Medulla oblongata (tissue), 1 donor: ENCODE data around the gene PHTF2.

Source experiments
- DNase-seq: peaks from one replicate; pipeline ENCODE4 v3.0.0-alpha.2; 2015; ENCODE audit errors: extremely low spot score

The PHTF2 gene

GRCh38 chr7:77877791-77878190 lies 79.2 kb downstream of the PHTF2 start:
- DNase-seq: no peak

GRCh38 chr7:77878500-77878899 lies 79.9 kb downstream of the PHTF2 start:
- DNase-seq: no peak

GRCh38 chr7:77879272-77879671 lies 80.7 kb downstream of the PHTF2 start:
- DNase-seq: no peak

- DNase-seq: no peak
Measured at GRCh38 chr7:77881871-77882270, 83.3 kb downstream of the PHTF2 start.

- DNase-seq: no peak
Measured at GRCh38 chr7:77885155-77885554, 86.6 kb downstream of the PHTF2 start.

- no peak for DNase-seq
Measured at GRCh38 chr7:77887567-77887966, 89.0 kb downstream of the PHTF2 start.

- DNase-seq: no peak
Measured at GRCh38 chr7:77888998-77889397, 90.4 kb downstream of the PHTF2 start.

- DNase-seq: no peak
Measured at GRCh38 chr7:77893813-77894212, 95.2 kb downstream of the PHTF2 start.

- DNase-seq: no peak
Measured at GRCh38 chr7:77894574-77895091, 96.1 kb downstream of the PHTF2 start.

- no peak for DNase-seq
Measured at GRCh38 chr7:77895905-77896304, 97.3 kb downstream of the PHTF2 start.

- no peak for DNase-seq
Measured at GRCh38 chr7:77897004-77897547, 98.5 kb downstream of the PHTF2 start.

GRCh38 chr7:77899516-77899915 lies 100.9 kb downstream of the PHTF2 start:
- DNase-seq: no peak

- DNase-seq: no peak
Measured at GRCh38 chr7:77903597-77903996, 105.0 kb downstream of the PHTF2 start.

- DNase-seq: no peak
Measured at GRCh38 chr7:77904252-77904651, 105.7 kb downstream of the PHTF2 start.

GRCh38 chr7:77907281-77907680 lies 108.7 kb downstream of the PHTF2 start:
- no peak for DNase-seq

- DNase-seq: no peak
Measured at GRCh38 chr7:77908664-77909063, 110.1 kb downstream of the PHTF2 start.

- DNase-seq: peak; percentile 12
Measured at GRCh38 chr7:77910124-77910523, 111.6 kb downstream of the PHTF2 start.

- no peak for DNase-seq
Measured at GRCh38 chr7:77912293-77912692, 113.7 kb downstream of the PHTF2 start.

- DNase-seq: peak; percentile 13
Measured at GRCh38 chr7:77913977-77914607, 115.5 kb downstream of the PHTF2 start.

GRCh38 chr7:77917500-77918262 lies 119.1 kb downstream of the PHTF2 start:
- no peak for DNase-seq

GRCh38 chr7:77918676-77919075 lies 120.1 kb downstream of the PHTF2 start:
- no peak for DNase-seq

- no peak for DNase-seq
Measured at GRCh38 chr7:77923419-77923818, 124.8 kb downstream of the PHTF2 start.

- no peak for DNase-seq
Measured at GRCh38 chr7:77930496-77930895, 131.9 kb downstream of the PHTF2 start.
